Mammary epithelial cell (primary cell): Measurements from ENCODE around the gene GCA.

ENCODE experiments used
- EZH2 ChIP-seq: IDR thresholded peaks from 2 replicates; pipeline ENCODE4 v1.6.1; 2012; ENCODE audit warnings: low read length, inconsistent platforms, borderline replicate concordance
- TF ChIP-seq, protein P1 (sequence below), 2 donors: IDR thresholded peaks in 1 of 2; conservative IDR thresholded peaks in 1 of 2; 2 replicates each; pipeline ENCODE4 v1.5.1; 2011 to 2012; ENCODE audit warnings: inconsistent platforms in 2 of 2, low read length in 2 of 2, mild to moderate bottlenecking in 2 of 2, control low read depth in 1 of 2, low read depth in 1 of 2; ENCODE audit not compliant: insufficient read depth in 1 of 2; ENCODE audit errors: extremely low read depth in 1 of 2

DNA sequence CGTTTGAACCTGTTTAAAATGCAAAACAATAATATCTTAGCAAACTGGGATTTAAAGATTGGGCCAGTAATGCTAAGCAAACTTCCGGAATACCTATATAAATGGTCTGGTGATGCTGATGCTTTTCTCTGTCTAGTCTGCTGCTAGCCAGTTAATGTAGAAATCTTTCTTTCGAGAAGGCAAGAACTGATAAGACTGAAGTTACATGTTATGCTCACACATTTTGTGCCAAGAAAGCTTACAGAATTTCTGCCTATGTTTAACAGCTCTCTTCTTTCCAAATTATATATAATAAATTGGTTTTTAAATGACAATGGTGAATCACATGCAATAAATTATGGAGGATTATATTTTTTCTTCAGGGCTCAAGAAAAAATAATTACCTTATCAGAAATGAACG lies 37.9 kb downstream of the GCA start:
- TF ChIP-seq, protein P1, sequence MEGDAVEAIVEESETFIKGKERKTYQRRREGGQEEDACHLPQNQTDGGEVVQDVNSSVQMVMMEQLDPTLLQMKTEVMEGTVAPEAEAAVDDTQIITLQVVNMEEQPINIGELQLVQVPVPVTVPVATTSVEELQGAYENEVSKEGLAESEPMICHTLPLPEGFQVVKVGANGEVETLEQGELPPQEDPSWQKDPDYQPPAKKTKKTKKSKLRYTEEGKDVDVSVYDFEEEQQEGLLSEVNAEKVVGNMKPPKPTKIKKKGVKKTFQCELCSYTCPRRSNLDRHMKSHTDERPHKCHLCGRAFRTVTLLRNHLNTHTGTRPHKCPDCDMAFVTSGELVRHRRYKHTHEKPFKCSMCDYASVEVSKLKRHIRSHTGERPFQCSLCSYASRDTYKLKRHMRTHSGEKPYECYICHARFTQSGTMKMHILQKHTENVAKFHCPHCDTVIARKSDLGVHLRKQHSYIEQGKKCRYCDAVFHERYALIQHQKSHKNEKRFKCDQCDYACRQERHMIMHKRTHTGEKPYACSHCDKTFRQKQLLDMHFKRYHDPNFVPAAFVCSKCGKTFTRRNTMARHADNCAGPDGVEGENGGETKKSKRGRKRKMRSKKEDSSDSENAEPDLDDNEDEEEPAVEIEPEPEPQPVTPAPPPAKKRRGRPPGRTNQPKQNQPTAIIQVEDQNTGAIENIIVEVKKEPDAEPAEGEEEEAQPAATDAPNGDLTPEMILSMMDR (conservative IDR thresholded peaks at IDR 0.05 in 1 of 2, IDR thresholded peaks at IDR 0.05 in 1 of 2; ENCODE audit: extremely low read depth in 1 of 2, insufficient read depth in 1 of 2, low read depth in 1 of 2, low read length in 2 of 2), result no peak
- no peak for TF ChIP-seq EZH2
